NCI-H774 (cell line): Measurements from ENCODE around the gene GTF2IRD2.
"Not testable (repeated sequence)": the region's sequence is repeated elsewhere in the genome, so short reads cannot be mapped to it uniquely, and the experiment has no call there.

Experiments
- DNase-seq: peaks from one replicate; lab custom pipeline; 2025; lab: John Stamatoyannopoulos, UW

GTF2IRD2 gene

GRCh38 chr7:74788369-74789150 lies 62.8 kb downstream of the GTF2IRD2 start:
- peak; percentile 78 for DNase-seq

GRCh38 chr7:74783595-74783994 lies 67.8 kb downstream of the GTF2IRD2 start:
- DNase-seq: not testable (repeated sequence)

GRCh38 chr7:74781746-74782145 lies 69.7 kb downstream of the GTF2IRD2 start:
- DNase-seq: not testable (repeated sequence)

GRCh38 chr7:74779053-74779452 lies 72.4 kb downstream of the GTF2IRD2 start:
- DNase-seq: not testable (repeated sequence)

- not testable (repeated sequence) for DNase-seq
These were observed 76.3 kb downstream of the GTF2IRD2 start for GRCh38 chr7:74775111-74775510.

GRCh38 chr7:74773760-74774750 lies 77.3 kb downstream of the GTF2IRD2 start, which contains the start of gene NCF1:
TSS of gene NCF1 (plus strand) at chr7:74774011. CDS start at chr7:74774032, 21 bp downstream.
- DNase-seq: not testable (repeated sequence)

- not testable (repeated sequence) for DNase-seq
These were observed 79.3 kb downstream of the GTF2IRD2 start for GRCh38 chr7:74772093-74772492.

GRCh38 chr7:74770062-74770461 lies 81.3 kb downstream of the GTF2IRD2 start:
- not testable (repeated sequence) for DNase-seq

GRCh38 chr7:74766991-74767390 lies 84.4 kb downstream of the GTF2IRD2 start:
- not testable (repeated sequence) for DNase-seq

- DNase-seq: not testable (repeated sequence)
These were observed 84.9 kb downstream of the GTF2IRD2 start for GRCh38 chr7:74766509-74766908.

GRCh38 chr7:74765205-74765918 lies 86.0 kb downstream of the GTF2IRD2 start:
- not testable (repeated sequence) for DNase-seq

- not testable (repeated sequence) for DNase-seq
These were observed 92.4 kb downstream of the GTF2IRD2 start for GRCh38 chr7:74758982-74759381.

- not testable (repeated sequence) for DNase-seq
These were observed 93.1 kb downstream of the GTF2IRD2 start for GRCh38 chr7:74758268-74758667.

- DNase-seq: not testable (repeated sequence)
These were observed 94.7 kb downstream of the GTF2IRD2 start for GRCh38 chr7:74756673-74757072.

- not testable (repeated sequence) for DNase-seq
These were observed 97.4 kb downstream of the GTF2IRD2 start for GRCh38 chr7:74753921-74754482.
